ENCODE results near the gene DVL1. TPM values are rescaled to one million over a fixed set of nuclear protein-coding genes. Genes with fewer than 3 reads are reported as not detected.
"Not testable (repeated sequence)": the region's sequence is repeated elsewhere in the genome, so short reads cannot be mapped to it uniquely, and the experiment has no call there.

Gene DVL1
- total RNA-seq, 2 donors from 2014 or later: 57.2 to 69.0 TPM

DNA sequence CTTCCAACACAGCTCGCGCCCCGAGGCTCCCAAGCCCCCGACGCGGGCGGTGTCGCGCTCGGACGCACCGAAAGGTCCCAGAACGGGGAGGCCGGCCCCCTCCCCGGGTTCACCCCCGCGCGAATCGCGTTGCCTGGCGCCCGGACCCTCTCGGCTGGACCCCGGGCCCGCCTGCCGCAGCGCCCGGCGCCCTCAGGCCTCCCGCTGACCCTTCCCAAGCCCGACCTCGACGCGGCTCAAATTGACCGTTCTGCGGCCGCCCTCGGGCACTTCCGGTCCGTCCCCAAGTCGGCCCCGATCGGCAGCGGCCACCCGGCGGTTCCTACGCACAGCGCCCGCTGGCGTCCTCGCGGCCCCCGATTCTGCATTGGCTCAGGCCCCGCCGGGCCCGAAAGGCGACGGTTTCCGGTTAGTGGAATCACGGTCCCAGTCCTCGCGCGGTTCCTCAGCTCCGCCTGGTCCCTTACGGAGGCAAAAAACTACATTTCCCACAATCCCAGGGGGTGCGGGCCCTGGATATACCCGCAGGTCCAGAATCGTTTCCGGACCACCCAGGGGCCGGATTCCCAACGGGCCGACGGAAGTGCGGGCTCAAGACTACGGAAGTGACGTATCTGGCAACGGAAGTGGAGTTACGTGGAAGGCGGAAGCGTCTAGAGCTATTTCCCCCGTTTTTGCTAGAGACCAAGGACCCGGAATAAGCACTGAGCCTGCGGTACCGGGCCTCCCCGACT is 25.9 kb upstream of the DVL1 start, which contains the start of gene AURKAIP1:
AURKAIP1 (minus strand) TSS at position 279 of the 734 bp plus-strand sequence. CDS start 451 bp downstream, outside the sequence.
- ATAC-seq: peak; percentile 90
- intact Hi-C loops (cut with DNase I, micrococcal nuclease): no loop called here
- peak; percentile 97 to 99 for DNase-seq

- DNase-seq: peak in 1 of 2 donors; percentile 54
- intact Hi-C loops (cut with DNase I, micrococcal nuclease): no loop called here
Observed at GRCh38 chr1:1374589-1374928, 25.3 kb upstream of the DVL1 start.

DNA sequence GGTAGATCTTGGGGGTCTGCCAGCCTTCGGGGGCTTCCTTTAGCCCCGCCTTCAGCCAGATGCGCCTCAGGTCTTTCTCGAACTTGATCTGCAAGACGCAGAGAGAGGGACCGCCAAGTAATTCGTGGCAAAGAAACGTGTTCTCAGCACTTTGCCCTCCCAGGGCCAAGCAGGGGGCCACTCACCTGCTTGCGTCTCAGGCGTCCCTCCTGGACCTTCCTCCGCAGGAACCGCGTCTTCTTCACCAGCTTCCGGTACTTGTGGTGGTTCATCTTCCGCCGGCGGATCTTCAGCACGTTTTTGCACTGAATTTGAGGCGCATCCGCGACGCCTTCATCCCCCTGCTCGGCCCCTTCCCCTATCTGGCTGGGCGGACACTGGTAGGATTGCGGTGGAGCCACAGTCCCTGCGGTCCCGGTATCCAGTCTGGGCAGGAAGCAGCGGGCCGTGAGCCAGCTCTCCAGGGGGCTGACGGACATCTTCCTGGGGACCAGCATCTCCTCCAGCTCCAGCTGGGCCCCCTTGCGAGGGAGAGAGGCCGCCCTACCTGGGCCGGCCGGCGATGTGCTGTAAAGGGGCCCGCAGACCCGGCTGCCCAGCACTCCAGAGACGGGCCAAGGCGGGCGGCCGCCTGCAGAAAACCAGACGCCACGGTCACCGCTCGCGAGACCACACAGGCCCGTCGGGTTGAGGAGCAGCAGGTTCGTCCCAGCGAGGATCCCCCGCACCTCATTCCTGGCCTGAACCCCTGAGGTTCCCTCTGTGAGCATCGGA is 24.8 kb upstream of the DVL1 start:
- DNase-seq: peak in 1 of 2 donors; percentile 25
- intact Hi-C loops (cut with DNase I, micrococcal nuclease): no loop called here

More at GRCh38 chr1:1374589-1374928, 25.3 kb upstream of the DVL1 start:
- peak; percentile 15 for ATAC-seq

GRCh38 chr1:1373051-1373814 is 24.0 kb upstream of the DVL1 start:
- intact Hi-C loops (cut with DNase I, micrococcal nuclease): no loop called here
- no peak for DNase-seq
- no peak for ATAC-seq

More for the DNA sequence above, 24.8 kb upstream of the DVL1 start:
- ATAC-seq: no peak

DNA sequence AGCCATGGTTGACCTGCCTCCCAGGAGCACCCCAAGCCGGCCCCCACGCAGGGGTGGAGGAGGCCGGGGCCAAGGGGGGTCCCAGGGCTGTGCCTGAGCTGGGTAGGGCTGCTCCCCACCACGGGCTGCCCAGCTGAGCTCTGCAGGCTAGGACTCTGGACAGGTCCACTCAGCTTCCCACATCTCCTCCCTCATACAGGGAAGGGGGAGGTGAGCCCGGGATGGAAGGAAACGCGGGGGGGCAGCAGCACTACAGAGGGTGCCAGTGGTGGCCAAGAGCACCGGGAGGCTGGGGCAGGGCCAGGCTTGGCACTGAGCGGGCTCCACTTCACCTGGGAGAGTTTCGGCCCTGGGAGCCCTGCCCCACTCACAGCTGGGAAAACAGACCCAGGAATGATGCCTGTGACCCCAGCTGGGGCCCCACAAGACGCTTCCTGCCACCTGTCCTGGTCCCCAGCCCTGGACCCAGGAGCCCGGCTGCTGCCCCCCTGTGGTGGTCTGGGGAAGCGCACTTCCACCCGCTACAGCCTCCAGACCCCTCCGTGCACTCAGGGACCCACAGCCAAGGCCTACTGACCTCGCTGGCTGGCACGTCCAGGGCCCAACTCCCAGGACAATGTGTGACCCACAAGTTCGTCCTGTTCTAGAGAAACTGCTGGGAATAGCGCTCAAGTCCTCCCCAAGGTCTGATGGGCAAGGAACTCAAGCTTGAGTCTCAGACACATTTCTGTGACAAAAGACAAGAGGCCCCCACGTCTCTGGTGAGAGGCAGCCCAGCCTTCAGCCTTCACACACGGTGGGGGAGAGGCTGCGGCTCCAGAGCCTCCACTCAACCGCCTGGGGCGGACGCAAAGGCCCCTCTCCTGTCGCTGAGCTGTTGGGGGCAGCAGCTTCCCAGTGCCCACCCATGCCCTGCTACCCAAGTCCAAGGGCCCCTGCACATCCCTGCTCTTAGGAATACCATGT is 22.8 kb upstream of the DVL1 start:
- ATAC-seq (peak; percentile 30), DNase-seq (peak; percentile 38 to 78)
- intact Hi-C loops (cut with DNase I, micrococcal nuclease): no loop called here

GRCh38 chr1:1371364-1371745 is 22.1 kb upstream of the DVL1 start:
- ATAC-seq (no peak), DNase-seq (no peak)
- intact Hi-C loops (cut with DNase I, micrococcal nuclease): no loop called here

- DNase-seq (no peak), ATAC-seq (no peak)
- intact Hi-C loops (cut with DNase I, micrococcal nuclease): no loop called here
Observed at GRCh38 chr1:1370771-1371300, 21.6 kb upstream of the DVL1 start.

GRCh38 chr1:1370094-1370493 is 20.9 kb upstream of the DVL1 start:
- ATAC-seq; intact Hi-C loops (cut with DNase I, micrococcal nuclease): not testable (repeated sequence)

DNA sequence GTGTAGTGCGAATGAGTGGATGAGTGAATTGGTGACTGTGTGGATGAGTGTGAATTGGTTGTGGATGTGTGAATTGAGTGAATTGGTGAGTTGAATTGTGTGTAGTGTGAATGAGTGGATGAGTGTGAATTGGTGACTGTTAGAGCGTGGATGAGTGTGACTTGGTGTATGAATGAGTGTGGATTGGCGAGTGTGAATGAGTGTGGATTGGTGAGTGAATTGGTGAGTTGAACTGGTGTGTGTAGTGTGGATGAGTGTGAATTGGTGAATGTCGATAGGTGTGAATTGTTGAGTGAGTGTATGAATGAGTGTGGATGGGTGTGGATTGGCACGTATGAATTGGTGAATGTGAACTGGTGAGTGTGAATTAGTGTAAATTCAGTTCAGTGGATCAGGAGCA is 18.1 kb upstream of the DVL1 start:
- intact Hi-C loops (cut with DNase I, micrococcal nuclease): no loop called here
- ATAC-seq: no peak
- DNase-seq: no peak

More at GRCh38 chr1:1370094-1370493, 20.9 kb upstream of the DVL1 start:
- not testable (repeated sequence) for DNase-seq

- intact Hi-C loops (cut with DNase I, micrococcal nuclease): no loop called here
Observed at GRCh38 chr1:1366699-1367066, 17.5 kb upstream of the DVL1 start.

DNA sequence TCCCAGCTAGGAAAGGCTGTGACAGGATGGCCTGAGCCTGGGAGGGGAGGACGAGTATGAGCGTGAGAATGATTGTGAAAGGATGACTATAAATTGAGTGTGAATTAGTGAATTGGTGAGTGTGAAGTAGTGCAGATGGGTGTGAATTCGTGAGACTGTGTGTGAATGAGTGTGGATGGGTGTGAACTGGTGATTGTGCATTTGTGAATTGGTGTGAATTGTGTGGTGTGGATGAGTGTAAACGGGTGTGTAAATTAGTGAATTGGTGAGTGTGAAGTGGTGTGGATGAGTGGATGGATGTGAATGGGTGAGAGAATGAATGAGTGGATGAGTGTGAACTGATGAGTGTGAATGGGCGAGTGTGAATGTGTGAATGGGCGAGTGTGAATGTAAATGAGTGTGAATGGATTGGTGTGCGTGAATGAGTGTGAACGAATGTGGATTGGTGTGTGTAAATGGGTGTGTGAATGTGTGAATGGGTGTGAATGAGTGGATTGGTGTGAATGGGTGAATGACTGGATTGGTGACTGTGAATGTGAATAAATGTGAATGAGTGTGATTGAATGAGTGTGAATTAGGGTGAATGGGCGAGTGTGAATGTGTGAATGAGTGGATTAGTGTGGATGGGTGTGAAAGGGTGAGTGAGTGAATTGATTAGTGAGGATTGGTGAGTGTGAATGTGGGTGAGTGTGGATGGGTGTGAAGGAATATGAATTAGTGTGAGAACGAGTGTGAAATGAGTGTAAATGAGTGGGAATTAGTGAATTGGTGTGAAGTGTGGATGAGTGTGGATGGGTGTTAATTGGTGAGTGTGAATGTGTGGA is 16.9 kb upstream of the DVL1 start:
- no peak for ATAC-seq
- intact Hi-C loops (cut with DNase I, micrococcal nuclease): no loop called here
- DNase-seq: no peak

More at GRCh38 chr1:1366699-1367066, 17.5 kb upstream of the DVL1 start:
- ATAC-seq (no peak), DNase-seq (no peak)

DNA sequence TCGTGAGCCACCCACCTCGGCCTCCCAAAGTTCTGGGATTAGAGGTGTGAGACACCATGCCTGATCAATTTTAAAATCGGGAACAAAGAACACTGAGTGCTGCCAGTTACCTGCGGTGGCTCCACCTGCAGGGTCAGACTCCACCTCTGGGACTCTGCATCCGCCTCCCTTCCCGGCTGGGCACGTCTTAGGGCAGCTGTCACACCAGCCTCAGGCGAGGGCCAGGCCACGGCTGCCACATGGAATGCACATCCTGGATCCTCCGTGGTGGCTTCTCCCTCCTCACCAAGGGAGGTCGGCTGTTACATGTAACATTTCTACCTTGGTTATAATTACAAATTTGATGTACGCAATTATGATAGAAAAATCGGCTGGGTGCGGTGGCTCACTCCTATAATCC is 15.0 kb upstream of the DVL1 start:
- peak in 1 of 2 donors; percentile 40 for DNase-seq
- peak; percentile 88 for ATAC-seq
- intact Hi-C loops (cut with DNase I, micrococcal nuclease): no loop called here

- intact Hi-C loops (cut with DNase I, micrococcal nuclease): no loop called here
- ATAC-seq (no peak), DNase-seq (peak in 1 of 2 donors; percentile 62)
Observed at GRCh38 chr1:1361982-1362423, 12.8 kb upstream of the DVL1 start.

DNA sequence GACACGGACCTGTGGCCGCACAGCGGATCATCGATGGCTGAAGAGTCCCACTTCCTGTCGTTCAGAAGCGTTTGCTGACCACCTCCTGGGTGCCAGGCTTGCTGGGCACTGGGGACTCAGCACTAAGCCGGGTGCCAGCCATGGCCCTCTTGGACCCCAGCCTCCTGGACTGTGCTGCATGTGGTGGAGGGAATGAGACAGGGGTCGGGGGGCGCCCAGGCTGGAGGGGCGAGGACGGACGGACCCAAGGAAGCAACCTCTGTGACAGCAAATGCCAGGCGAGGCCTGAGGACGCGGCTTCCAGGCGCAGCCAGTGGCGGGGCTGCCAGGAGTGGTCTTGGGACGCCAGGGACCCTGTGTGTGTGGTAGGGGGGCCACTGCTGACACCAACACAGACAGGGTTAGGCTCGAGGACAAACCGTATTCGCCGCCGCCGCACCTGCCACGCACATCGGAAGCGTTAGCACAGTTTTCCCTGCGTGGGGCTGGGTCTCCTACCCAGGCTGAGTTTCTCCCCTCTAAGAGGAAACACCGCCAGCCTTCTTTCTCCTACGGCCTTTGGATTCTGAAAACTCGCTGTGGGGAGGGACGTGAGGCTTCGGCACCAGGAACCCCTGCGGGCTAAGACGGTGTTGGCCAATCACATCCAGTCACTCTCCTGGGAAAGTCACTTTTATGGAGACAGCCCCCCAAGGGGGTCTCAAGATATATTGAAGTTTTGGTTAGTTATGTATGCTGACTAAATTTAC is 12.2 kb upstream of the DVL1 start:
- intact Hi-C loops (cut with DNase I, micrococcal nuclease): no loop called here
- no peak for DNase-seq
- ATAC-seq: no peak

GRCh38 chr1:1360506-1361169 is 11.4 kb upstream of the DVL1 start:
- DNase-seq (peak in 1 of 2 donors; percentile 61), ATAC-seq (no peak)
- intact Hi-C loops (cut with DNase I, micrococcal nuclease): no loop called here
